Stimulated activated CD8-positive, alpha-beta memory T cell treated with anti-CD3 and anti-CD28 coated beads, Interleukin-7, amount 100 ng/mL, for 48 hours (primary cell): ENCODE measurements around the gene UNKL.

Experiments
- DNase-seq, 2 donors: peaks; one replicate each; pipeline ENCODE4 v3.0.0-alpha.2; 2020; ENCODE audit warnings: low read depth in 1 of 2; ENCODE audit errors: extremely low read depth in 1 of 2

The UNKL gene, protein sequence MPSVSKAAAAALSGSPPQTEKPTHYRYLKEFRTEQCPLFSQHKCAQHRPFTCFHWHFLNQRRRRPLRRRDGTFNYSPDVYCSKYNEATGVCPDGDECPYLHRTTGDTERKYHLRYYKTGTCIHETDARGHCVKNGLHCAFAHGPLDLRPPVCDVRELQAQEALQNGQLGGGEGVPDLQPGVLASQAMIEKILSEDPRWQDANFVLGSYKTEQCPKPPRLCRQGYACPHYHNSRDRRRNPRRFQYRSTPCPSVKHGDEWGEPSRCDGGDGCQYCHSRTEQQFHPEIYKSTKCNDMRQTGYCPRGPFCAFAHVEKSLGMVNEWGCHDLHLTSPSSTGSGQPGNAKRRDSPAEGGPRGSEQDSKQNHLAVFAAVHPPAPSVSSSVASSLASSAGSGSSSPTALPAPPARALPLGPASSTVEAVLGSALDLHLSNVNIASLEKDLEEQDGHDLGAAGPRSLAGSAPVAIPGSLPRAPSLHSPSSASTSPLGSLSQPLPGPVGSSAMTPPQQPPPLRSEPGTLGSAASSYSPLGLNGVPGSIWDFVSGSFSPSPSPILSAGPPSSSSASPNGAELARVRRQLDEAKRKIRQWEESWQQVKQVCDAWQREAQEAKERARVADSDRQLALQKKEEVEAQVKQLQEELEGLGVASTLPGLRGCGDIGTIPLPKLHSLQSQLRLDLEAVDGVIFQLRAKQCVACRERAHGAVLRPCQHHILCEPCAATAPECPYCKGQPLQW

DNA sequence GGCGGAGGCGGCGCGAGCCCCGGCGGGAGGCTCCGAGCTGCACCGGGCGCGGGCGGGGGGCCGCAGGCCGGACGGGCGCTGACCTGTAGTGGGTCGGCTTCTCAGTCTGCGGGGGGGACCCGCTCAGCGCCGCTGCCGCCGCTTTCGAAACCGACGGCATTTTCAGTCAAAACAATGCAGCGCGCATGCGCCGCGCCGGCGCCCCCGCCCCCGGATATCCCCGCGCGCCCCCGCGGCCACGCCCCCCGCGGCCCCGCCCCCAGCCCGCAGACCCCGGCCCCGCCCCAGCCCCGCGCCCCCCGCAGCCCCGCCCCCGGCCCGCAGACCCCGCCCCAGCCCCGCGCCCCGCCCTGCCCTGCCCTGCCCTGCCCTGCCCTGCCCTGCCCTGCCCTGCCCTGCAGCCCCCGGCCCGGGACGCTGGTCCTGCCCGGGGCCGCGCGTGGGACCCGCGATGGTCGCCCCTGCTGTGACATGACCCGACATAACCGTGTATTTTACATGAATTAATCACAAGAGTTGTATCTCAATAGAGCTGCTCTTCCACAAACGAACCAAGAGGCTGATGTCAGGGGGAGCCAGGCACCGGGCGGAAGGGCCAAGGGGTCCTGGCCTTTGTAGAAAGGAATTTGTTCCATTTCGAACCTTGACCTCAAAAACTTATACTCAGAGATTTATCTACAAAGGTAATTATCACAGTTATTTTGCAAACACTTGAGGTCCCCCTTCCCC is at the start of gene UNKL:
Gene UNKL (minus strand): TSS at position 173 of the 729 bp plus-strand sequence. CDS start 13 bp downstream, at position 160.
- DNase-seq: peak; percentile 57 to 67

DNA sequence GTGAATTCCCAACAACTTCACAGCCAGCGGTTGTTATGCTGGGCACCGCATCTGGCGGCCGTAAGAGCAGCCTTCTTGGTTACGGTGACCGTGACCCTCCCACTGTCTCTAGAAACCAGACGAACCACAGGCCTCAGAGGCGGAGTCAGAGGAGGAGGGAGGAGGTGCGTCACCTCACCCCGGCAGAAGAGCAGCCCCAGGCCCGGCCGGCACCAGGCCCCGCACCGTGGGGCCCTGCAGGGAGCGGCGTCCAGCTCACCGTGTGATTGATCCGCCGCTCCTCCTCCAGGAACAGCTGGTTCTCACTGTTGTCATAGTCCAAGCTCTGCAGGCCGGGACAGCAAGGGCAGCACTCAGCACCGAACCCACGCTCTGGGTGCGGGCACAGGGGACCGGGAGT is 46.6 kb upstream of the UNKL start:
- no peak for DNase-seq

DNA sequence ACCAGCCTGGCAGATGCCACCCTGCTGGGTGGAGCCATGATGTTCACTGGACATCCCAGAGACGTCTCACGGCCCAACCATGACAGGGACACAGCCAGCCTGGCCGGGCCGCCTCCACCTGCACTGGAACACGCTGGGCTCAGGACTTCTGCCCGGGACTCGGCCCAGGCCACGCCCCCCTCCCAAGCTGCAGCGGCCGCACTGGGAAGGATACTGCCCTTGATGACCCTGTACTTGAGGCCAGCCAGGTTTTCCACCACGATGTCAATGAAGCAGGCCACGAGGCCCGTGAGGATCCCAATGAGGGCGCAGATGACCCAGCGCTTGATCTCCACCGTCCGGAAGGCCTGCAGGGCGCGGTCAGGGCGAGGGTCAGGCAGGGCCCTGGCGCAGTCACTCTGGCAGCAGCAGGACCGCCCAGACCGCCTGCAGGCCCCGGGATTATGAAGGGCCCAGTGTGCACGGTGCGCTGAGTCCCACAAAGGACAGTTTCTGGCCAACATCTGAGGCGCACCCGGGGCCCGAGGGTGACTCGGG is 46.2 kb upstream of the UNKL start:
- DNase-seq: no peak

DNA sequence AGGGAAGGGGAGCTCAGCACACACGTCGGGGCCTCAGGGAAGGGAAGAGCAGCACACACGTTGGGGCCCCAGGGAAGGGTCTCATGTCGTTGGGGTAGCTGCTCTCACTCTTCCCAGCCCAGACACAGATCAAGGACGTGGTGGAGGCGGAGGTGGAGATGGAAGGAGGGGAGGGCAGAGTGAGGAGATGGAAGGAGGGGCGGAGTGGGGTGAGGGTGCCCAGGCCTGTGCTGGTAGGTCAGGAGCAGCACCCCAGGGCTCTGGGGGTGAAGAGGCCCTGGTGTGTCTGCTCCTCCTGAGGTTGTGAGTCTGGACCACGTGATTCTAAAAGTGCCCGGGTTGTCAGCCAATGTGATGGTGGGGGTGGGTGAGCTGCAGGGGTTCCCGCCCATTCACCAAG is 45.5 kb upstream of the UNKL start:
- no peak for DNase-seq

DNA sequence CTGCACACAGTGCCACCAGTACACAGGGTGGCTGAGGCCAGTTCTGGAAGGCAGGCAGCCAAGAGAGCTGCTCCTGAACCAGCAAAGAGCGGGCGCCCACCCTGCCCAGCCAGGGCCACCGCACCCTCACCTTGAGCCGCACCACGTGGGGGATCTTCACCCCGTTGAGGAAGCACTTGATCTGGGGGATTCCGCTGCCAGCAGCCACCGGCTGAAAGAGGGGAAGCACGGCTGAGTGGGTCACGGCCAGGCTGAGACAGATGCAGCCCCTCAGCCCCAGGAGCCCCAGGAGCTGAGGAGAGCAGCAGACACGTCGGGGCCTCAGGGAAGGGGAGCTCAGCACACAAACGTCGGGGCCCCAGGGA is 44.5 kb upstream of the UNKL start:
- no peak for DNase-seq

DNA sequence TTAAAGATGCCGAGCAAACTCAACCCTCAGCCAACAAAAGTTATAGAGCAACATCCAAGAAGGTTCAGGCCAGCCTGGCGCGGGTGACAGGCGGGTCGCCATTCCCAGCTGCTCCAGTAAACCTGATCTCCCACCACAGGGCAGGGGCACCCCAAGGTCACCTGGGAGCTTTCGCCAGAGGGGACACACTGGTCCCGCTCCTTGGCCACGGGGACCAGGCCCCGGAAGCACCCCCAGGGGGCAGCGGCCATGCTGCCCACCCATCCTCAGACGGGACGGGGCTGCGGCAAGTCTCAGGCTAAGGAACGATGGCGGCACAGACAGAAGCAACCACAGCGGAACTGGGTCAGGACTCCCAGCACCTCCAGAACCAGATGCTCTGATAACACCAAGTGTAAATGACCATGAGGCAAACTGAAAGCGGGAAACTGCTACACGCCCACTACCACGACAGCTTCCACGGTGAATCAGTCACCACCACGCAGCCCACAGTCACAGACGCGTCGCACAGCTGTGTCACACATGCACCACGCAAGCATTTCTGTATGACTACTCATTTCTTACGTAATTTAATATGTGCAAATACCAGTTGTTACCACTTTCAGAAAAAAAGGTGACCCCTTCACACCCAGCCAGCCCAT is 44.0 kb upstream of the UNKL start:
- DNase-seq: peak; percentile 30 to 47

DNA sequence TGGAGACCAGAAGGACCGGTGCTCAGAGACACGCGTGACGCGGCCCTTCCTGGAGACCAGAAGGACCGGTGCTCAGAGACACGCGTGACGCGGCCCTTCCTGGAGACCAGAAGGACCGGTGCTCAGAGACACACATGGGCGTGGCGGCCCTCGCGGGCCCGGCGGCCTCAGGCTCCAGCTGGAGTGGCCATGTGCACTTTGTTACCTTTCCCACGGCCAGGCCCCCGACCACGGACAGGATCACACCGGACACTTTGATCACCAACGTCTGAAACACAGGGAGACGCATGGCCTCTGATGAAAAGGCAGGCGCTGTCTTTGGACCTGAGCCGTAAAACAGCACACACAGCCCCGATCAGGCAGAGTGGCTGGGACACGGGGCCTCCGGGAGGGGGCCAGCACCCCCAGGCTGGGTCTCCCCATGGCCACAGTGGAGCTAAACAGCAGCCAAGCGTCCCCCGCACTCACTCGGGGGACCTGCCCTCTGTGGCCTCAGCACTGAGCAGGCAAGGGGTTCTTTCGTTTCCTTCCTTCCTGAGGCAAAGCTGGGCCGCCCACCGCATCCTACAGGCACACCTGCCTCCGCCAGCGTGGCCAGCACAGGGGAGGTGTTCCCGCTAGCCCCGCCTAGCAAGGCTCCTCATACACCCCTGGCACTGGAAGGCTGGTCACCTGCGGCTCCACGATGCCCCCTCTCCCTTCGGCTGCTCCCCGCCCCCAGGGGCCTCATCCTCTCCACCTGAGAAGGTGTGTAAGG is 43.2 kb upstream of the UNKL start:
- no peak for DNase-seq

DNA sequence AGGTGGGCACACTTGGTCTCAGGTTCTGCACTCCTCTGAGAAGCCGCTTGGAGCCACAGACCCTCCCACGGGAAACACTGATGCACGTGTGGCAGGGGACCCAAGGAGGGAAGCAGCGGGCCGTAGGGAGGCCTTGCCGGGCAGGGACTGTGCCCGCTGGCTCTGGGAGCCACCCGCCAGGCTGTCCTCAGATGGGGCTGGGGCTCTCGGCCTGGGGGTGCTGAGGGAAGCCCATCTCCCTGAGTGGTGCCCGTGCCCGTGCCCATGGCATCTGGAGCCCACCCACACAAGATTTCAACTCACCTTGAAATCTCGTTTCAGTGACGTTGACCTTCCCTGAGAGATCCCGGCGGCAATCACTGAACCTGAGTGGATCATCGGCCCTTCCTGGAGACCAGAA is 42.4 kb upstream of the UNKL start:
- no peak for DNase-seq

DNA sequence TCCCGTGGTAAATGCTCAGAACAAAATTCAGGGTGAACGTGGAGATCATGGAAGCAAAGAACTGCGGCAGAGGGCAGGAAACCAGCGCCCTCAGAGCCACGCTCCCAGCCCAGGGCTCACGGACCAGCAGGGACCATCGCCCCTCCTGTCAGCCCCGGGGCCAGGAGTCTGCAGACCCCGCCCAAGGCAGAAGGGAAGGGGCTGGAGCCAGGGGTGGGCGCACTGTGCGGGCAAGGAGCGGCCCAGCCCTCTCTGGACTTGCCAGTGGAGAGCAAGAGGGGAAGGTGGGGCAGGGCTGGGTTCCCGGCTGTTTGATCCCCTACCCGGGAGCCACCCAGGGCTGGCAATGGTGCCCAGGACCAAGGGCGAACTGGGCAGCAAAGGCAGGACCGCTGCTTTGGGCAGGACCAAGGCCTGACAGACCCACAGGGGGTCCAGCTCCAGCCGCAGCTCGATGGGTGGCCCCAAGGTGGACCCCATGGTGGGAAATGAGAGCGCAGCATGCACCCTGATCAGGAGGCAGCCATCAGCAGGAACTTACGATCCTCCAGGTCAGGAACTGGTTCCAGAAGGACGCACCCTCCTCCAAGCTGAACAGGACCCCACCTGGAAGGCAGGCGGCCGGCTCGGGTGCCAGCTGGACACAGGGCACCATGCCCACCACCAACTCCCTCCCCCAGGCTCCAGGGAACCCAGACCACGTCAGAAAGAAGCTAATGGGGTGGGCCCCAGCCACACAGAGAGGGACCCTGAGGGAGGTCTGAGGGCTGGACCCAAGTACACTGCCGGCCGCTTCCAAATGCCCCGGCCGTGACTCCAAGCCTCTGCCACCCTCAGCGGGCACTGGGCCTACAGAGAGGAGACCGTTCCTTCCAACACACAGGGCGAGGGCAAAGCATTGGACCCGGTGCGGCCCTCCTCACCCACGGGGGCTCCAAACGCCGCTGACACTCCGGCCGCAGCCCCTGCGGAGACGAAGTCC is 41.0 kb upstream of the UNKL start:
- DNase-seq: no peak

DNA sequence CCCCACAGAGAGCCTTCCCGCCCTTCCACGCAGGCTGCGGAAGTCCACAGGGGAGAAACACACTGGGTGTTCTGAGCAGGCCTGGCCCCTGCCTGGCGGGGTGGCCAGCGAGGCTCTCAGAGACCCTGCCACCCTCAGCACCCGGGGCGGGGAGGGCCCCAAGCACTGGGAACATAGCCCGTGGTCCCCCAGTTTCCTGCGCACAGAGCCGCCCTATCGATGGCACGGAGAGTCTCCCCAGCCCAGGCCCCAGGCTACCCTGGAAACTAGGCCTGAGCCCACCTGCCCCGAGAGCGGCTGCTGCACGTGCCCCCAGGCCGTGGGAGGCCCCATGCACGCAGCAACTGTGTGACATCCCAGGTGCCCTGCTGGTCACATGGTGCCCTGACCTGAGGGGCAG is 40.1 kb upstream of the UNKL start:
- no peak for DNase-seq

DNA sequence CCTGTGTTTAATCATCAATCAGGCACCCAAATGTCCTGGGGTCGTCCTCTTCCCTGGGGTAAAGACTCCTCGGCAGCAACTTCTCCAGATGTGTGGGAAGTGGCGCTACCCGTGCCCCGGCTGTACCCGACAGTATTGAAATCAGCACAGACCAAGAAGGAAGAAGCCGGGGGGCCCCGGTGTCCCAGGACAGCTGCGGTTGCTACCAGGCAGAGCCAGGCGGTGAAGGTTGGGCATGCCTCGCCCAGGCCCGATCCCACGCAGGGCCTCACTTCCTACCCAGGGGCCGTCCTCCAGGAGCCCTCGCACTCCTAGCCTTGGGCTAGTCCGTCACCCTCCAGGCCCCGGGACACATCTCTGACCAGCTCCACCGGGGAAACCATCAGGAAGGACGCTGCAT is 38.8 kb upstream of the UNKL start:
- no peak for DNase-seq

DNA sequence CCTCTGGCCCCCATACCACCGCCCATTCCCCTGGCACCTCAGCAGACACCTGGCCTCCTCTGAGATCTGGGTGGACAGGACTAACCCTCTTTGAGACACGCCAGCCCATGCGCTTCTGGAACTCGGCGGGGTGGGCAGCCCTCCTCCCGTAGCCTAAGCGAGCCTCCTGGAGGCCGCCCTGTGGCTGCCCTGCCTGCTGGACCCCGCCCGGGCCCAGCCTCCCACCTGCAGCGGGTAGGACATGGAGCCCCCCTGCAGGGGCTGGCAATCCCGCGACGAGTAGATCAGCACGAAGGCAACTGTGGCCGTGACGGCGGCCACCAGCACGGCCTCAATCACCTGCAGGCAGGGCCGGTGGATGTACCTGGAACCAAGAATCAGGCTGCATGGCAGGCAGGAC is 38.0 kb upstream of the UNKL start:
- no peak for DNase-seq

DNA sequence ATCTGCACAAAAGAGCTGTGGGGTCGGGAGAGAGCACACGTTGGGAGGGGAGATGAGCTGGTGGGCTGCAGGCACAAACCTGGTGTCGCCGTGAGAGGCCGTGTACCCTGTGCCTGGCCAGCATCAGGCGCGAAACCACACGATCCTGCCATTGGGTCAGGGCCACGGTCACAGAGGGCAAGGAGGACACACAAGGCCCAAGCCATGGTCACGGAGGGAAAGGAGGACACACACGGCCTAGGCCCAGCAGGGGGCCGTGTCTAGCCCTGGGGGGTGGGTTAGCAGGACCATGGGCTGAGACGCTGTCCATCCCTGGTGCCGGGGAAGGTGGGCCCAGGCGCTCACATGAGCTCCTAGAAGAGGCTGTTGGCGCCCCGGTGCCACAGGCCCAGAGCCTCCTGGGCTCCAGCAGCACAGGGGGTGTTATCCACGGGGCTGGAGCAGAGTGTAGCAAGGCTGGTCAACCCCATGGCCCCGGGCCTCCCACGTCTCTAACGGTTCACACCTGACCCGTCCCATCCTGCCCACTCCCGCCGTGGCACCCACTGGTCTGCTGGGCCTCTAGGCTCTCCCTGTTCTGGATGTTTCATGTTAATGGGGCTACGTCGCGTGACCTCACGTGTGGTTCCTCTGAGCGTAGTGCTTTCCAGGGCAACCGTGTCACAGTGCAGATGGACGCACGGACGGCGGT is 37.3 kb upstream of the UNKL start:
- no peak for DNase-seq

DNA sequence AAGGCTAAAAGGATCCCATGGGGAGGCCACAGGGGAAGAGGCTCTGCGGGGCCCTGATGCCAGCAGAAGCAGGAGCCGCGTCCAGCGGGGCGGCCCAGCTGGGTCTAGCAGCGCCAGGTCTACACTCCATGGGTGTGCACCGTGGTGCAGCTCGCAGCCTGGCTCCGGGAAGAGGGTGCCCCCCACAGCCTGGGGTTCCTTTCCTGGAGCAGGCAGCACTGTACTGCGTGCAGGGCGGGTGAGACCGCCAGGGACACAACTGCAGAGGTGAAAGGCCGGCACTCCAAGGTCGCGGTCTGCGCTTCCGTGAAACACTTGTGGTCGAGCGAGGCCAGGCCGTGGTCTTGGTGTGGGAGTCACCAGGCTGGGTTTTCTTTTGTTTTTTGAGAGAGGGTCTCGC is 36.3 kb upstream of the UNKL start:
- DNase-seq: no peak

DNA sequence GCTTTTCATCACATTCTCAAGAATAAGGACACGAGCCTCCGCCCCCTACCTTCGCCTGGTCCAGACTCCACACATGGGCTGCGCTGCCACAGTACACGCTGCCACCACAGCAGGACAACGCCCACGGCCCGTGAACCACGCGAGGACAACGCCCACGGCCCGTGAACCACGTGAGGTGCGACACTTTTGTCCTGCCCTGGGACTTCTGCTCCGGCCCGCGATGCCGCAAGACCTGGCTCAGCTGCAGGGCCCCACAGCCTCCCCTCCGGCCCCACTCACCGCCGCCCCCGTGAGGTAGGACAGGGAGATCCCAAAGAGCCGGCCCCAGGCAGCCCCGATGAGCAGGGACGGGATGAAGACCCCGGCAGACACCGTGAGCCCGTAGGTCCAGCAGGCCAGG is 35.7 kb upstream of the UNKL start:
- DNase-seq: no peak

DNA sequence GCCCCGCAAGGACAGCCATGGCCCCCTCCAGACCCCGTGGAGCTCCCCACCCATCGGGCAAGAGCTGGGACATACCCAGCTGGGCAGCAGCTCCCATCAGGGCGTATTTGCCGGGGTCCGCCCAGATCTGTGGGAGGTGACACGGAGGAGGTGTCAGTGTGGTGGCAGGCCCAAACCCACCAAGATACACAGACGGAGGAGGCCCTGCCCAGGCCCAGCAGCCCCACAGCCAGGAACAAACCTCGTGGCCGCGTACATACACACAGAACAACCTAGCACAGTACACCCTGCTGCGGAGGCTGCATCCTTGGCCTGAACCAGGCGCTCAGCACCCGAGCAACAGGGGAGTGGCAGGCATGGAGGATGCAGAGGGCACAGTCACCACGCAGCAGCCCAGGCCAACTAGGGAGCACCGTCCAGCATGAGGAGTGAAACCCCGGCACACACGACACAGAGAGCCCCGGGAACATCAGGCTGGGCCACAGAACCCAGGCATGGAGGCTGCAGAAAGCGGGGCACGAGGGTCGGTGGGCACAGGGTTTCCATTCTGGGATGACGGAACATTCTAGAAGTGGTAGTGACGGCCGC is 34.8 kb upstream of the UNKL start:
- no peak for DNase-seq

DNA sequence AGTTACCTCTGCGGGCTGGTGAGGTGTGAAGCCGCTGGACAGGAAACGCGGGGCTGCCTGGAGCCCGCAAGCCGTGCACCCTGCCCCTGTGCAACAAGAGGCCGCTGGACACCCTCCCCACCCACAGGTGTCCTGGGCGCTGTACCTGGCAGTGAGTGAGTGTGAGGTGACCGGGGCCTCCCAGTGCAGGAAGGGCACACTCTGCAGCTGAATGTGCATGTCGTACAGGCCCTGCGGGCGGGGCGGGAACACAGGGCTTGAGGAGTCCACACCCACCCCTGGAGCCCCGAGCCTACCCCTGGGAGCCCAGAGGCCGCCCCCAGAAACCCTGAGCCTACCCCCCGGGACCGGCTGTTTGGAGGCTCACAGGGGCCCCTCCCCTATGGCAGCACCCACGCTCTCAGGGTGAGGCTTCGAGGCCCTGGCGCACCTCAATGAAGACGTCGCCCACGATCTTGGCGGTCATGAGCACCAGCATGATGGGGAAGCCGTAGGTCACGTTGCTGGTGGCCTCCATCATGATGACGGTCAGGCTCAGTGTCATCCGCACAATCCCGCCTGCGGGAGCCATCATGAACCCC is 34.1 kb upstream of the UNKL start:
- no peak for DNase-seq

DNA sequence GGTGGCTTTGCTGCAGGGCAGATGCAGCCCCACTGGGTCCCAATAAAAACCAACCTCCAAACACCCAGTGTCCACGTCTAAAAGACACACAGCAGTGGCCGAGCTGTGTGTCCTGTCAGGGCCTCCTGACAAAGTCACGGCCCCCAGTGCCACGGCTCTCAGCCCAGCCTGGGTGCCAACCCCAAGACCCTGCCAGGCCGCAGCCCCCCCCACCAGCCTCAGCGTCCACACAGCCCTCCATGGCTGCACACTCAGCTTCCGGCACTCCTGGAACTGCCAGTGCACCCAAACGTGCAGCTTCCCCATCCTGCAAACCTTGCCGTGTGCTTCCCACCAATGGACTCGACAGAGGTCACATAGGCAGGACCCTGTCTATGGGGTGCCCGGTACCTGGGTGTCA is 33.5 kb upstream of the UNKL start:
- DNase-seq: no peak
